ENCODE results near the gene PTGDS.

PTGDS gene

DNA sequence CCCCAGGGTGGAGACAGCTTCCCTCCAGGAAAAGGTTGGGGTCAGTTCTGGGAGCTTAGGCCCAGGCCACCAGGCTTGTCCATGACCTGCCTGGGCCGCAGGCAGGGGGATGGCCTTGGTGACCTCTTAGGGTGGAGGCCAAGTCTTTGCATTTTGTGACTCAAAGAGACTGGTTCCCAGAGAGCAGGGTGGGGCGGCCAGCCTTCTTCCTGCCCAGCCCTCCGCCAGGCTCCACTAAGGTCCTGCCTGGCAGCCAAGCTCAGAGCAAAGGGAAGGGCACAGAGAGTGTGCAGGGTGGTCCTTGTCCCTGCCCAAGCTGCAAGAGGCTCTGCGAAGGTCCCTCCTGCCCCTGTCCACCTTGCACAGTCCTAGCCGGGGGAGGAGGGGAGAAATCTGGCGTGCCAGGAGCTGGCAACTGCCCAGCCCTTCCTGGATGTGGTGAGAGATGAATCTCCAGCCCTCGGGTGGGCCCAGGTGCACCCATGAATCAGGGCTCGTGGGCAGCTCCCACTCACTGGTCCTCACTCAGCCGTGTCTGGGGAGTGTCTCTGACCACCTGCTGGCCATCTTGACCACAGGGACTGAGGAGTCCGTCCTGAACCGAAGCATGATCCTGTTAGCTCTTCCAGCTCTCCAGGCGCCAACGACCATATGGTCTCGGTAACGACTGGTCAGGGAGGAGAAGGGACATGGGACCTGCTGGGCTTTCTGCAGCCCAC lies 2.3 kb upstream of the PTGDS start:
- DNase-seq, result no peak

DNA sequence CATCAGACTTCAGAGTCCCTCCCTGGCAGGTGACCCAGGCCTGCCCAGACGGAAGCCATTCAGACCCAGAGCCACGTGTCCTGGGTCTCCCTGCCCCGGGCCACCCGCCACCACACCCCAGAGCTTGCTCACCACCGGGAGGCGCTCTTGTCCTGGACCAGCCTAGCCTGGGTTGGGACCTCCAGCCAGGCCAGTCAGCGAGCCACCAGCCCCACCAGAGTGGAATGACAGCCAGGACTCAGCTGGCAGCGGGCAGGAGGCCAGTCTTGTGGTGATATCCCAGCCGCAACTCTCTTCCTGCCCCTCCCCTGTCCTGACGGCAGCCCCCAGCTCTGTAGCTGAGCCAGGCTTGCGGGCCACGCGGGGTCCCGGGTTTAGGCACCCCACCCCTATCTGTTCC lies 1.7 kb upstream of the PTGDS start:
- no peak for DNase-seq

GRCh38 chr9:136977649-136978072 lies 357 bp downstream of the PTGDS start:
- DNase-seq, result no peak

GRCh38 chr9:136978073-136978864 lies 965 bp downstream of the PTGDS start:
- DNase-seq, result no peak

GRCh38 chr9:136978865-136979544 lies 1.7 kb downstream of the PTGDS start:
- DNase-seq, result no peak

DNA sequence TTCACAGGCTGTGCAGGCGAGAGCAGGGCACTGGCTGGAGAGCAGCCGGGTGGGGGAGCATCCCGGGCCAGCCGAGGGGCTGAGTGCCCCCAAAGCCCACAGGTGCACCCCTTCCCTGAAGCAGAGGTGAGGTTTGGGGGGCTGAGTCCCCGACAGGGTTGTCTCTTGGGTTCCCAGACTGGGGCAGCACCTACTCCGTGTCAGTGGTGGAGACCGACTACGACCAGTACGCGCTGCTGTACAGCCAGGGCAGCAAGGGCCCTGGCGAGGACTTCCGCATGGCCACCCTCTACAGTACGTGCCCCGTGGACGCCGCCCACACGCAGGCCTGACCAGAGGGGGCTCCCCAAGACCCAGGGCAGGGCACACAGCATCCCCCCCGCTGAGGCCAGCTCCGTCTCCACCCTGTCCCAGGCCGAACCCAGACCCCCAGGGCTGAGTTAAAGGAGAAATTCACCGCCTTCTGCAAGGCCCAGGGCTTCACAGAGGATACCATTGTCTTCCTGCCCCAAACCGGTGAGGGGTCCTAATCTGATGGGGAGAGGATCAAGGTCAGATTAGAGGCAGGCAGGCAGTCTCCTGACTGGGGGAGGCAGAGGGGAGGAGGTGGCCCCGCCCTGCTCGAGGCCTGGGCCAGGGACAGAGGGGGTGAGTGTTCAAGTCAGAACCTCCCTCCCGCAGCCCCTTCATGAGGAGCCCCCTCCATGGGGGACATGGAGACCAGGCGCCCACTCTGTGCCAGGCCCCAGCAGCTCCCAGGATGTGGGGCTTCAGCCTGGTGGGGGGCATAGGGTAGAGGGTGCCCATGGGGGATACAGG lies 2.7 kb downstream of the PTGDS start:
- DNase-seq, result no peak

DNA sequence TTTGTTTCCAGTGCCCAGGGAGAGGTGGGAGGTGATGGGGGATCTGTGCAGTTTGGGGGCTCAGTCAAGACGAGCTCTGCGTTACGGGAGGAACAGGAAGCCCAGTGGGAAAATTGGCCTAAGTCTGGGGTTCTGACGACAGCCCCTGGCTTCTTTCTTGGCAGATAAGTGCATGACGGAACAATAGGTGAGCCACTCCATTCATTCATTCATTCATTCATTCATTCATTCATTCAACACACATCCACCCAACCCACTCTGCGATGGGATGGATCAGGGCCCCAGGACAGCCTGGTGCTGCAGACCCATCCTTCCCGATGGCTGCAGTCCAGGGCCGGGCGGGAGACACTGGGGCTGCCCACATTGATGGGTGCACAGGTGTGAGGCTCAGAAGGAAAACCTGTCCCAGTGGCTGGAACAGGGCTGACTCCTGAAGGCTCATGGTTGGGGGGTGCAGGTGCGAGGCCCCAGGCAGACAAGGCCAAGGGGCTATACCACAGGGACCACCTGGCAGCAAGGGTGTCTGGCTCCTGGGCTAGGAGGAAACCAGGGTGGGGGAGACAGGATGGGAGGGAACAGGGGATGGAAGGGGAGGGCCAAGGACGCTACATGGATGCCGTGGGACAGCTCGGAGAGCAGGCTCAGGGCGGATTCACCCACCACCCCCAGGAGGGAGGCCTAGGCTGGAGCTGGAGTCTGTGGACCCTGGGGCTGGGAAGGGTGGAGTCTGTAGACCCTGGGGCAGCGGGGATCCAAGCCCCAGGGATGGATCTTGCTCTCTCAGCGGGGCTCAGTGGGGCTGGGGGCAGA lies 3.6 kb downstream of the PTGDS start:
- DNase-seq, result no peak

- DNase-seq, result no peak
Observed at GRCh38 chr9:136981588-136982231, 4.4 kb downstream of the PTGDS start.

- DNase-seq, result no peak
Observed at GRCh38 chr9:136982232-136983051, 5.1 kb downstream of the PTGDS start, which contains the start of gene LCNL1. TSS of gene LCNL1 (plus strand) at chr9:136982993. CDS start at chr9:136983587, 594 bp downstream.

- no peak for DNase-seq
Observed at GRCh38 chr9:136983167-136983566, 5.9 kb downstream of the PTGDS start.

DNA sequence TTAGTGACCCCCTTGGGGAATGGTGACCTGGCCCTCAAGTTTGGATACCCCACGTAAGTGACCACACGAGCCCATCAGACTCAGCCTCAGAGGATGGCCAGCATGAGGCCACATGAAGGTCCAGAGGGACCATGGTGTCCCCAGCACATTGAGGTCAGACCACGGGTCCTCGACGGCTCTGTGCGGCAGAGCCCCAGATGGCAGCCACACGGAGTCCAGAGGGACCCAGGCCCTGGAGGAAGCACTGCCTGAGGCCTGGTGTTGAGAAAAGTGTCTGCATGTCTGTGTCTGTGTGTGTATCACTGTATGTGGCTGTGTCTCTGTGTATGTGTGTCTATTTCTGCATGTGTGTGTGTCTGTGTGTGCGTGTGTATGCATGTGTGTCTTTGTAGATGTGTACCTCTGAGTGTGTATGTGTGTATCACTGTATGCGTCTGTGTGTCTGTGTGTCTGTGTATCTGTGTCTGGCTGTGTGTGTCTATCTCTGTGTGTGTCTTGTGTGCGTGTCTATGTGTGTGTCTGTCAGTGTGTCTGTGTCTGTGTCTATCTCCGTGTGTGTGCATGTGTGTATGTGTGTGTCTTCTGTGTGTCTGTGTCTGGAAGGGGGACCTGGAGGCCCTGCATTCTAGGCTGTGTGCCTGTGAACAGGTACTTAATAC lies 6.5 kb downstream of the PTGDS start:
- no peak for DNase-seq

GRCh38 chr9:136984464-136985026 lies 7.2 kb downstream of the PTGDS start:
- DNase-seq, result no peak

DNA sequence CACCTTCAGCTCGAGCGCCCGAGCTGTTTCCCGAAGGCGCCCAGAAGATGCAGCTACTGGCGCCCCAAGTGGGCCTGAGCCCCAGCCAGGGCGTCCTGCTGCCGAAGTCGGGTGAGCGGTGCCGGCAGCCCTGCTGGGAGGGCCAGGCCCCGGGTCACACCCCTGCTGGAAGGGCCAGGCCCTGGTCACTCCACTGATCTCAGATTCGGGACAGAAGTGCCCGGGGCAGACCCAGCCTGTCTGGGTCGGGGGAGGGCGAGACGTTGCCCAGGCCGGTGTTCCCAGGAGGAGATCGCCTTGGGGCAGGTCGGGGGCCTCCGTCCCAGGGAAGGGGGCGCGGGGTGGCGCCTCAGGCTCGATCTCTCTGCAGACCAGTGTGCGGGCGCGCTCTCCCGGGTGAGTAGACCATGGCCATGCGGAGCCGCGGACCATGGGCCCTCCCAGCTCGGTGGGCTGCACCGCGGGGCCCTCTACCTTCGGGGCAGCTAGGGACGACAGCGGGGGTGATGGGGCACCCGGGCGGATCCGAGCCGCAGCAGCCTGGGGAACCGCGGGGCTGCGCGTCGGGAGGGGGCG lies 7.8 kb downstream of the PTGDS start:
- DNase-seq, result no peak

DNA sequence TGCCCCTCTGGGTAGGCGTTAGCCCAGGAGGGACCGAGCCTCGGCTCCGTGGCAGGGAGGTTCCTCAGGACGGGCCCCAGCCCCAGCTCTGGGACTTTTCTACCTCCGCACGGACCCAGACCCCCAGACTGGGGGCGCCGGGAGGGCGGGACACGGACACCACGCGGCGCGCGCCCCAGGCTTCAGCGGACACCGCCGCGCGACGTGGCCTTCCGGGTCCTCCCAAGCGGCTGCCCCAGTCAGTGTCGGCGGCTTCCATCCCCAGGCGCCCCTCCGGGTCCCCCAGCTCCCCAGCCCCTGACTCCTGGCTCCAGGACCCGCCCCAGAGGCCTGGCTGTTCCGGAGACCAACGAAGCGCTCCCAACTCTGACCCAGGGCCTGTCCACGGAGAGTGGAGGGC lies 8.5 kb downstream of the PTGDS start:
- no peak for DNase-seq

DNA sequence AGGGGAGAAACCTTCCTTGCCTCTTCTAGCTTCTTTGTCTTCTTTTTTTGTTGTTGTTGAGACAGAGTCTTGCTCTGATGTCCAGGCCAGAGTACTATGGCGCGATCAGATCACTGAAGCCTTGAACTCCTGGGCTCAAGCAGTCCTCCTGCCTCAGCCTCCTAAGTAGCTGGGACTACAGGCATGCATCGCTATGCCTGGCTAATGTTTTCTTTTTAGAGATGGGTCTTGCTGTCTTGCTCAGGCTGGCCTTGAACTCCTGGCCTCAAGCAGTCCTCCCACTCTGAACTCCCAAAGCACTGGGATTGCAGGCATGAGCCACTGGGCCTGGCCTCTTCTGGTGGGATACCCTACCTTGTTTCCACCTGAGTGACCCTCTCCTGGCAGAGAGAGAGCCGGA lies 11.6 kb downstream of the PTGDS start:
- DNase-seq, result no peak

GRCh38 chr9:136990242-136990911 lies 13.1 kb downstream of the PTGDS start:
- DNase-seq, result no peak

DNA sequence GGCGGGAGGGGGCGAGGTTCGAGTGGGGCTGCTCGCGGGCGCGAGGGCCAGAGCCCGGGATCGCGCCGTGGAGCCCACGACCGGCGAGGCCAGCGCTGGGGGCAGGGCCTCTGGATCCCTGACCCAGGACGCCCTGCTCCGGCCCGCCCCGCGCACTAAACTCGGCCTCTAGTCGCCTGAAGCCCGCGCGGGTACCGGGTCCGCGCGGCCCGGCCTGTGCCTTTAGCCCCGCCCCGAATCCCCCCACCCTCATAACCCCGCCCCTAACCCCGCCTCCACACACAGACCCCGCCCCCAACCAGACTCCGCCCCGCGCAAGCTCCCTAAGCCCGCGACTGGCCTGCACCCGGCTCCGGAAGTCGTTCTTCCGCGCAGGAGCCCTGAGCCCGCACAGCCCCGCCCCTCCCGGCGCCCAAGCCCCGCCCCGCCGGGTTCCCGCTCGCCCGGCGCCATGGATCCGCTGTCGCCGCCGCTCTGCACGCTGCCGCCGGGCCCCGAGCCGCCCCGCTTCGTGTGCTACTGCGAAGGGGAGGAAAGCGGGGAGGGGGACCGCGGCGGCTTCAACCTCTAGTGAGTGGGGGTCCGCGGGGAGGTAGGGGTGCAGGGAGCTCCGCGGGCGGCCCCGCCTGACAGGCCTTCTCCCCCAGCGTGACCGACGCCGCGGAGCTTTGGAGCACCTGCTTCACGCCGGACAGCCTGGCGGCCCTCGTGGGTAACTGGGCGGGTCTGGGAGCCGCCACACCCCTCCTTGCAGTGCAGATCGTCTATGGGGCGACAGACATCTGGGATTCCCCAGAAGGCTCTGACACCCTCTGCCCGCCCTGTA lies 14.9 kb downstream of the PTGDS start, which contains the start of gene PAXX:
TSS of gene PAXX (plus strand) at position 430 of the 826 bp plus-strand sequence. CDS start at position 452, 22 bp downstream.
- DNase-seq, result peak; percentile 72

All from NCI-H1105 (cell line).